WTC11 (cell line): ENCODE data around the gene NFATC2. TPM values are rescaled to one million over a fixed set of nuclear protein-coding genes. Genes with fewer than 3 reads are reported as not detected.

Experiments
- ATAC-seq: fragments of 200-7000 bp; cut with Tn5 transposase; 2 replicates; pipeline ENCODE4 v1.10.0; 2021; ENCODE audit warnings: mild to moderate bottlenecking, moderate library complexity
- CTCF ChIA-PET: fragments of 300-600 bp; sonication (Branson Sonifier 250); formaldehyde crosslinking; loops from one replicate; lab custom pipeline; 2021; ENCODE audit warnings: antibody characterized with exemption; lab: Charles Lee
- POLR2A ChIA-PET: fragments of 350-600 bp; sonication (Branson Sonifier 250); formaldehyde crosslinking; loops from one replicate; lab custom pipeline; 2021; ENCODE audit warnings: antibody characterized with exemption; lab: Charles Lee
- DNase-seq: peaks from one replicate; pipeline ENCODE4 v3.0.0; 2021; ENCODE audit warnings: low spot score
- H3K27ac Mint-ChIP-seq: 2 replicates; pipeline ENCODE4 v1.8.0; 2021; ENCODE audit warnings: mixed read lengths
- H3K27me3 Mint-ChIP-seq: 2 replicates; pipeline ENCODE4 v1.8.0; 2021; ENCODE audit warnings: low read depth, mild to moderate bottlenecking, moderate library complexity, mixed read lengths
- H3K36me3 Mint-ChIP-seq: 2 replicates; pipeline ENCODE4 v1.8.0; 2021; ENCODE audit warnings: mixed read lengths
- H3K4me1 Mint-ChIP-seq: 2 replicates; pipeline ENCODE4 v1.8.0; 2022; ENCODE audit warnings: mixed read lengths
- H3K4me3 Mint-ChIP-seq: 2 replicates; pipeline ENCODE4 v1.8.0; 2021; ENCODE audit warnings: mild to moderate bottlenecking, moderate library complexity, mixed read lengths
- H3K9me3 Mint-ChIP-seq: 2 replicates; pipeline ENCODE4 v1.8.0; 2021; ENCODE audit warnings: mixed read lengths
- KAT7 ChIP-seq: sonication (generic); formaldehyde crosslinking; IDR thresholded peaks from 2 replicates; pipeline ENCODE4 v1.8.1; 2023; ENCODE audit warnings: missing genetic modification reagents, mild to moderate bottlenecking, borderline replicate concordance
- NFE2L1 ChIP-seq: sonication (generic); formaldehyde crosslinking; IDR thresholded peaks from 2 replicates; pipeline ENCODE4 v1.8.1; 2023; ENCODE audit warnings: missing genetic modification reagents
- NR1H2 ChIP-seq: sonication (generic); formaldehyde crosslinking; IDR thresholded peaks from 2 replicates; pipeline ENCODE4 v1.9.0; 2021; ENCODE audit warnings: mild to moderate bottlenecking, moderate library complexity, missing genetic modification reagents
- total RNA-seq: library from RNA; stranded (reverse); gene quantifications from 3 replicates; pipeline ENCODE4 v1.2.3, GENCODE V29; 2021
- TF ChIP-seq, protein P1 (sequence below): fragments of 200-600 bp; IDR thresholded peaks from 2 replicates; pipeline ENCODE4 v1.8.0; 2022; ENCODE audit warnings: antibody characterized with exemption
- TF ChIP-seq, protein P2 (sequence below): sonication (generic); formaldehyde crosslinking; IDR thresholded peaks from 2 replicates; pipeline ENCODE4 v1.8.1; 2022; ENCODE audit warnings: missing genetic modification reagents, borderline replicate concordance
- TF ChIP-seq, protein P3 (sequence below): sonication (generic); formaldehyde crosslinking; IDR thresholded peaks from 2 replicates; pipeline ENCODE4 v1.8.0; 2022; ENCODE audit warnings: mild to moderate bottlenecking, missing genetic modification reagents
- TF ChIP-seq, protein P4 (sequence below): sonication (generic); formaldehyde crosslinking; IDR thresholded peaks from 2 replicates; pipeline ENCODE4 v1.8.0; 2022; ENCODE audit warnings: missing genetic modification reagents
- TF ChIP-seq, protein P5 (sequence below): sonication (generic); formaldehyde crosslinking; IDR thresholded peaks from 2 replicates; pipeline ENCODE4 v1.8.1; 2022; ENCODE audit warnings: low read depth, mild to moderate bottlenecking, moderate library complexity, missing genetic modification reagents, borderline replicate concordance
- TF ChIP-seq, protein P6 (sequence below): sonication (generic); formaldehyde crosslinking; IDR thresholded peaks from 2 replicates; pipeline ENCODE4 v1.8.1; 2023; ENCODE audit warnings: mild to moderate bottlenecking, missing genetic modification reagents, moderate library complexity
- TF ChIP-seq, protein P7 (sequence below): sonication (generic); formaldehyde crosslinking; IDR thresholded peaks from 2 replicates; pipeline ENCODE4 v1.8.0; 2023; ENCODE audit warnings: missing genetic modification reagents, mild to moderate bottlenecking, borderline replicate concordance

NFATC2 gene
- total RNA-seq, 1 experiment from 2014 or later, result 1.7 TPM

DNA sequence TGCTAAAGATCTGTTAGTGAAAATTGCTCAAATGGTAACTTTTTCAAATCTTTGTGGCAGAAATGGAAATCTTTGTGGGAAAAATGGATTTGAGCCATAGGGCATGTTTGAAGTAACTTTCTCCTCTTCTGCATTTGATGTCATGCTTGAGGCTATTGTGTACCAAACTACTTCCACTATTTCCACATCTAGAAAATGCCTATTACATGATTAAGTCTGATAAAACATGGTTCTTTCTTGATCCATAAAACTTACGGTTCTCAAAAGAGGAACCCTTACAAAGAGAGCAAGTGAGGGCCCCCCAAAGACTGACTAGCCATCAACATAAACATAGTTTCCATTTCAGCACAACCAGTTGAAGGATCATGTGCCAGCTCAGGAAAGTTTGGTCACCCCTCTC lies 150.6 kb downstream of the NFATC2 start:
- Mint-ChIP-seq H3K36me3 (no peaks in the 10 kb centered on the region), H3K27me3 (peaks cover 5% of the 10 kb centered on the region; the same call in 1 of the 2 replicates), H3K4me1 (peaks cover 65% of the 10 kb centered on the region), H3K9me3 (no peaks in the 10 kb centered on the region), H3K4me3 (no peak overlapping the region), H3K27ac (no peak overlapping the region)
- DNase-seq, result no peak
- no peak for ATAC-seq
- TF ChIP-seq, protein P1, sequence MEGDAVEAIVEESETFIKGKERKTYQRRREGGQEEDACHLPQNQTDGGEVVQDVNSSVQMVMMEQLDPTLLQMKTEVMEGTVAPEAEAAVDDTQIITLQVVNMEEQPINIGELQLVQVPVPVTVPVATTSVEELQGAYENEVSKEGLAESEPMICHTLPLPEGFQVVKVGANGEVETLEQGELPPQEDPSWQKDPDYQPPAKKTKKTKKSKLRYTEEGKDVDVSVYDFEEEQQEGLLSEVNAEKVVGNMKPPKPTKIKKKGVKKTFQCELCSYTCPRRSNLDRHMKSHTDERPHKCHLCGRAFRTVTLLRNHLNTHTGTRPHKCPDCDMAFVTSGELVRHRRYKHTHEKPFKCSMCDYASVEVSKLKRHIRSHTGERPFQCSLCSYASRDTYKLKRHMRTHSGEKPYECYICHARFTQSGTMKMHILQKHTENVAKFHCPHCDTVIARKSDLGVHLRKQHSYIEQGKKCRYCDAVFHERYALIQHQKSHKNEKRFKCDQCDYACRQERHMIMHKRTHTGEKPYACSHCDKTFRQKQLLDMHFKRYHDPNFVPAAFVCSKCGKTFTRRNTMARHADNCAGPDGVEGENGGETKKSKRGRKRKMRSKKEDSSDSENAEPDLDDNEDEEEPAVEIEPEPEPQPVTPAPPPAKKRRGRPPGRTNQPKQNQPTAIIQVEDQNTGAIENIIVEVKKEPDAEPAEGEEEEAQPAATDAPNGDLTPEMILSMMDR, result no peak
- TF ChIP-seq, protein P2, sequence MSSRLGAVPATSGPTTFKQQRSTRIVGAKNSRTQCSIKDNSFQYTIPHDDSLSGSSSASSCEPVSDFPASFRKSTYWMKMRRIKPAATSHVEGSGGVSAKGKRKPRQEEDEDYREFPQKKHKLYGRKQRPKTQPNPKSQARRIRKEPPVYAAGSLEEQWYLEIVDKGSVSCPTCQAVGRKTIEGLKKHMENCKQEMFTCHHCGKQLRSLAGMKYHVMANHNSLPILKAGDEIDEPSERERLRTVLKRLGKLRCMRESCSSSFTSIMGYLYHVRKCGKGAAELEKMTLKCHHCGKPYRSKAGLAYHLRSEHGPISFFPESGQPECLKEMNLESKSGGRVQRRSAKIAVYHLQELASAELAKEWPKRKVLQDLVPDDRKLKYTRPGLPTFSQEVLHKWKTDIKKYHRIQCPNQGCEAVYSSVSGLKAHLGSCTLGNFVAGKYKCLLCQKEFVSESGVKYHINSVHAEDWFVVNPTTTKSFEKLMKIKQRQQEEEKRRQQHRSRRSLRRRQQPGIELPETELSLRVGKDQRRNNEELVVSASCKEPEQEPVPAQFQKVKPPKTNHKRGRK, result no peak
- TF ChIP-seq, protein P3, sequence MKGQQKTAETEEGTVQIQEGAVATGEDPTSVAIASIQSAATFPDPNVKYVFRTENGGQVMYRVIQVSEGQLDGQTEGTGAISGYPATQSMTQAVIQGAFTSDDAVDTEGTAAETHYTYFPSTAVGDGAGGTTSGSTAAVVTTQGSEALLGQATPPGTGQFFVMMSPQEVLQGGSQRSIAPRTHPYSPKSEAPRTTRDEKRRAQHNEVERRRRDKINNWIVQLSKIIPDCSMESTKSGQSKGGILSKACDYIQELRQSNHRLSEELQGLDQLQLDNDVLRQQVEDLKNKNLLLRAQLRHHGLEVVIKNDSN (CRISPR knock-in tag), result no peak
- TF ChIP-seq, protein P4, sequence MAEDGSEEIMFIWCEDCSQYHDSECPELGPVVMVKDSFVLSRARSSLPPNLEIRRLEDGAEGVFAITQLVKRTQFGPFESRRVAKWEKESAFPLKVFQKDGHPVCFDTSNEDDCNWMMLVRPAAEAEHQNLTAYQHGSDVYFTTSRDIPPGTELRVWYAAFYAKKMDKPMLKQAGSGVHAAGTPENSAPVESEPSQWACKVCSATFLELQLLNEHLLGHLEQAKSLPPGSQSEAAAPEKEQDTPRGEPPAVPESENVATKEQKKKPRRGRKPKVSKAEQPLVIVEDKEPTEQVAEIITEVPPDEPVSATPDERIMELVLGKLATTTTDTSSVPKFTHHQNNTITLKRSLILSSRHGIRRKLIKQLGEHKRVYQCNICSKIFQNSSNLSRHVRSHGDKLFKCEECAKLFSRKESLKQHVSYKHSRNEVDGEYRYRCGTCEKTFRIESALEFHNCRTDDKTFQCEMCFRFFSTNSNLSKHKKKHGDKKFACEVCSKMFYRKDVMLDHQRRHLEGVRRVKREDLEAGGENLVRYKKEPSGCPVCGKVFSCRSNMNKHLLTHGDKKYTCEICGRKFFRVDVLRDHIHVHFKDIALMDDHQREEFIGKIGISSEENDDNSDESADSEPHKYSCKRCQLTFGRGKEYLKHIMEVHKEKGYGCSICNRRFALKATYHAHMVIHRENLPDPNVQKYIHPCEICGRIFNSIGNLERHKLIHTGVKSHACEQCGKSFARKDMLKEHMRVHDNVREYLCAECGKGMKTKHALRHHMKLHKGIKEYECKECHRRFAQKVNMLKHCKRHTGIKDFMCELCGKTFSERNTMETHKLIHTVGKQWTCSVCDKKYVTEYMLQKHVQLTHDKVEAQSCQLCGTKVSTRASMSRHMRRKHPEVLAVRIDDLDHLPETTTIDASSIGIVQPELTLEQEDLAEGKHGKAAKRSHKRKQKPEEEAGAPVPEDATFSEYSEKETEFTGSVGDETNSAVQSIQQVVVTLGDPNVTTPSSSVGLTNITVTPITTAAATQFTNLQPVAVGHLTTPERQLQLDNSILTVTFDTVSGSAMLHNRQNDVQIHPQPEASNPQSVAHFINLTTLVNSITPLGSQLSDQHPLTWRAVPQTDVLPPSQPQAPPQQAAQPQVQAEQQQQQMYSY (CRISPR knock-in tag), result no peak
- no peak for TF ChIP-seq KAT7 (CRISPR knock-in tag)
- TF ChIP-seq, protein P5, sequence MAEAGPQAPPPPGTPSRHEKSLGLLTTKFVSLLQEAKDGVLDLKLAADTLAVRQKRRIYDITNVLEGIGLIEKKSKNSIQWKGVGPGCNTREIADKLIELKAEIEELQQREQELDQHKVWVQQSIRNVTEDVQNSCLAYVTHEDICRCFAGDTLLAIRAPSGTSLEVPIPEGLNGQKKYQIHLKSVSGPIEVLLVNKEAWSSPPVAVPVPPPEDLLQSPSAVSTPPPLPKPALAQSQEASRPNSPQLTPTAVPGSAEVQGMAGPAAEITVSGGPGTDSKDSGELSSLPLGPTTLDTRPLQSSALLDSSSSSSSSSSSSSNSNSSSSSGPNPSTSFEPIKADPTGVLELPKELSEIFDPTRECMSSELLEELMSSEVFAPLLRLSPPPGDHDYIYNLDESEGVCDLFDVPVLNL, result no peak
- no peak for TF ChIP-seq NR1H2 (CRISPR knock-in tag)
- TF ChIP-seq, protein P6, sequence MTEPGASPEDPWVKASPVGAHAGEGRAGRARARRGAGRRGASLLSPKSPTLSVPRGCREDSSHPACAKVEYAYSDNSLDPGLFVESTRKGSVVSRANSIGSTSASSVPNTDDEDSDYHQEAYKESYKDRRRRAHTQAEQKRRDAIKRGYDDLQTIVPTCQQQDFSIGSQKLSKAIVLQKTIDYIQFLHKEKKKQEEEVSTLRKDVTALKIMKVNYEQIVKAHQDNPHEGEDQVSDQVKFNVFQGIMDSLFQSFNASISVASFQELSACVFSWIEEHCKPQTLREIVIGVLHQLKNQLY (CRISPR knock-in tag), result no peak
- TF ChIP-seq, protein P7, sequence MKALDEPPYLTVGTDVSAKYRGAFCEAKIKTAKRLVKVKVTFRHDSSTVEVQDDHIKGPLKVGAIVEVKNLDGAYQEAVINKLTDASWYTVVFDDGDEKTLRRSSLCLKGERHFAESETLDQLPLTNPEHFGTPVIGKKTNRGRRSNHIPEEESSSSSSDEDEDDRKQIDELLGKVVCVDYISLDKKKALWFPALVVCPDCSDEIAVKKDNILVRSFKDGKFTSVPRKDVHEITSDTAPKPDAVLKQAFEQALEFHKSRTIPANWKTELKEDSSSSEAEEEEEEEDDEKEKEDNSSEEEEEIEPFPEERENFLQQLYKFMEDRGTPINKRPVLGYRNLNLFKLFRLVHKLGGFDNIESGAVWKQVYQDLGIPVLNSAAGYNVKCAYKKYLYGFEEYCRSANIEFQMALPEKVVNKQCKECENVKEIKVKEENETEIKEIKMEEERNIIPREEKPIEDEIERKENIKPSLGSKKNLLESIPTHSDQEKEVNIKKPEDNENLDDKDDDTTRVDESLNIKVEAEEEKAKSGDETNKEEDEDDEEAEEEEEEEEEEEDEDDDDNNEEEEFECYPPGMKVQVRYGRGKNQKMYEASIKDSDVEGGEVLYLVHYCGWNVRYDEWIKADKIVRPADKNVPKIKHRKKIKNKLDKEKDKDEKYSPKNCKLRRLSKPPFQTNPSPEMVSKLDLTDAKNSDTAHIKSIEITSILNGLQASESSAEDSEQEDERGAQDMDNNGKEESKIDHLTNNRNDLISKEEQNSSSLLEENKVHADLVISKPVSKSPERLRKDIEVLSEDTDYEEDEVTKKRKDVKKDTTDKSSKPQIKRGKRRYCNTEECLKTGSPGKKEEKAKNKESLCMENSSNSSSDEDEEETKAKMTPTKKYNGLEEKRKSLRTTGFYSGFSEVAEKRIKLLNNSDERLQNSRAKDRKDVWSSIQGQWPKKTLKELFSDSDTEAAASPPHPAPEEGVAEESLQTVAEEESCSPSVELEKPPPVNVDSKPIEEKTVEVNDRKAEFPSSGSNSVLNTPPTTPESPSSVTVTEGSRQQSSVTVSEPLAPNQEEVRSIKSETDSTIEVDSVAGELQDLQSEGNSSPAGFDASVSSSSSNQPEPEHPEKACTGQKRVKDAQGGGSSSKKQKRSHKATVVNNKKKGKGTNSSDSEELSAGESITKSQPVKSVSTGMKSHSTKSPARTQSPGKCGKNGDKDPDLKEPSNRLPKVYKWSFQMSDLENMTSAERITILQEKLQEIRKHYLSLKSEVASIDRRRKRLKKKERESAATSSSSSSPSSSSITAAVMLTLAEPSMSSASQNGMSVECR (CRISPR knock-in tag), result no peak
- no peak for TF ChIP-seq NFE2L1 (CRISPR knock-in tag)
- ChIA-PET POLR2A (no interaction called here), CTCF (no interaction called here)
